ENCODE results near the gene CYP19A1.

- no peak for TF ChIP-seq EZH2 (IDR thresholded peaks at IDR 0.05; ENCODE audit: insufficient read depth, poor library complexity, severe bottlenecking)
- no peak for TF ChIP-seq EZH2phosphoT487 (IDR thresholded peaks at IDR 0.05; ENCODE audit: insufficient read depth, low read depth)
Measured at GRCh38 chr15:51193526-51193925, 144.9 kb downstream of the CYP19A1 start.

Measured in GM23248 (cell line).